Stimulated activated naive CD8-positive, alpha-beta T cell treated with anti-CD3 and anti-CD28 coated beads, Interleukin-15, amount 100 ng/mL, for 72 hours (primary cell): Measurements from ENCODE around the gene EDC3.
"Not testable (repeated sequence)": the region's sequence is repeated elsewhere in the genome, so short reads cannot be mapped to it uniquely, and the experiment has no call there.

ENCODE experiments used
- ATAC-seq: fragments of 150-1000 bp; cut with Tn5 transposase; 2 replicates; pipeline ENCODE4 v1.10.0; 2021; ENCODE audit warnings: mild to moderate bottlenecking, moderate library complexity
- DNase-seq, 2 donors: peaks; one replicate each; pipeline ENCODE4 v3.0.0; 2021 to 2022
- H3K27ac Mint-ChIP-seq, 2 donors: one replicate each; pipeline ENCODE4 v1.8.0; 2022; ENCODE audit warnings: mild to moderate bottlenecking in 2 of 2, mixed read lengths in 2 of 2, moderate library complexity in 2 of 2
- H3K27me3 Mint-ChIP-seq: one replicate; pipeline ENCODE4 v1.8.0; 2022; ENCODE audit warnings: mixed read lengths
- H3K4me1 Mint-ChIP-seq: one replicate; pipeline ENCODE4 v1.8.0; 2022; ENCODE audit warnings: mild to moderate bottlenecking, mixed read lengths
- H3K4me3 Mint-ChIP-seq, 2 donors: one replicate each; pipeline ENCODE4 v1.8.0; 2022; ENCODE audit warnings: mild to moderate bottlenecking in 2 of 2, mixed read lengths in 2 of 2, moderate library complexity in 1 of 2
- H3K9me3 Mint-ChIP-seq, 2 donors: one replicate each; pipeline ENCODE4 v1.8.0; 2022; ENCODE audit warnings: mixed read lengths in 2 of 2

EDC3 gene

DNA sequence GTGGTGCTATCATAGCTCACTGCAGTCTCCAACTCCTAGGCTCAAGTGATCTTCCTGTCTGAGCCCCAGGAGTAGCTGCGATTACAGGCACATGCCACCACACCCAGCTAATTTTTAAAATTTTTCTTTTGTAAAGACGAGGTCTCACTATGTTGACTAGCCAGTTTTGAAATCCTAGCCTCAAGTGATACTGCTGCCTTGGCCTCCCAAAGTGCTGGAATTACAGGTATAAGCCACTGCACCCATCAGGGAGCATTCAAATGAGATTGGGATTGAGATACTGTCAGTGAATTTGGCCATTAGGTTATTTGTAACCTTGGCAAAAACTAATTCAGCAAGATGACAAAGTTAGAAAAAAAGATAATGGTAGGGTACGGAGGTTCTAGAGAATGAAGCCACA, 21.7 kb downstream of the EDC3 start:
- Mint-ChIP-seq H3K27ac (no peak overlapping the region), H3K4me1 (peaks cover 15% of the 10 kb centered on the region)
- no peak for DNase-seq

GRCh38 chr15:74669627-74670026, 26.2 kb downstream of the EDC3 start:
- Mint-ChIP-seq H3K4me3 (no peak overlapping the region), H3K9me3 (no peaks in the 10 kb centered on the region), H3K27ac (no peak overlapping the region), H3K27me3 (no peaks in the 10 kb centered on the region), H3K4me1 (no peaks in the 10 kb centered on the region)
- DNase-seq (no peak), ATAC-seq (no peak)

More for the DNA sequence above, 21.7 kb downstream of the EDC3 start:
- Mint-ChIP-seq H3K9me3 (no peaks in the 10 kb centered on the region), H3K4me3 (no peak overlapping the region), H3K27me3 (no peaks in the 10 kb centered on the region)
- ATAC-seq, result no peak

GRCh38 chr15:74667975-74668374, 27.8 kb downstream of the EDC3 start:
- no peak overlapping the region for H3K27ac Mint-ChIP-seq
- H3K4me1 Mint-ChIP-seq, result peaks cover 10% of the 10 kb centered on the region
- H3K27me3 Mint-ChIP-seq, result no peaks in the 10 kb centered on the region
- H3K4me3 Mint-ChIP-seq, result no peak overlapping the region
- no peak for DNase-seq
- ATAC-seq, result no peak
- no peaks in the 10 kb centered on the region for H3K9me3 Mint-ChIP-seq

DNA sequence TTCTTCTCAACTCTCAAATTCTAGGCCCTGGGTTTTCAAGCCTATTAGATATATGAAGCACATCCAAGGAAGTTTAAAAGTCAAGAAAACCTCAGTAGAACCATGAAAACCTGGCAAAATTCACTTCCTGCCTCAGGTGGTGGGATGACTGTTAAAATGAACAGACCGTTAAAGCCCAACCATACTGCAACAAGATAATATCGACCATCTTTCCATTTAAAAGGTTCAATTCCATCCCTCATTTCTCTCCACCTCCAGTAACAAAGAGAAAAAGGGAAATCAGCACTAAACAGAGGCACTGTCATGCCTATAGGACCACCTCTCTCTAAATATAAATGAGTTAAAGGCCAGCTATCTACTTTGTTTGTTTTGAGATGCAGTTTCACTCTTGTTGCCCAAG, 31.2 kb downstream of the EDC3 start:
- H3K9me3 Mint-ChIP-seq, result no peaks in the 10 kb centered on the region

GRCh38 chr15:74664028-74664616, 31.7 kb downstream of the EDC3 start:
- Mint-ChIP-seq H3K4me1 (peaks cover 10% of the 10 kb centered on the region), H3K27me3 (no peaks in the 10 kb centered on the region), H3K9me3 (no peaks in the 10 kb centered on the region), H3K4me3 (no peak overlapping the region), H3K27ac (no peak overlapping the region)
- no peak for ATAC-seq
- DNase-seq, result no peak

More for the DNA sequence above, 31.2 kb downstream of the EDC3 start:
- Mint-ChIP-seq H3K4me3 (no peak overlapping the region), H3K27me3 (no peaks in the 10 kb centered on the region), H3K4me1 (peaks cover 10% of the 10 kb centered on the region), H3K27ac (no peak overlapping the region)
- DNase-seq (no peak), ATAC-seq (no peak)

- Mint-ChIP-seq H3K4me1 (peaks cover 10% of the 10 kb centered on the region), H3K27ac (no peak overlapping the region), H3K4me3 (no peak overlapping the region), H3K9me3 (no peaks in the 10 kb centered on the region), H3K27me3 (no peaks in the 10 kb centered on the region)
- DNase-seq, result no peak
- ATAC-seq, result no peak
Measured at GRCh38 chr15:74663303-74664027, 32.4 kb downstream of the EDC3 start.

DNA sequence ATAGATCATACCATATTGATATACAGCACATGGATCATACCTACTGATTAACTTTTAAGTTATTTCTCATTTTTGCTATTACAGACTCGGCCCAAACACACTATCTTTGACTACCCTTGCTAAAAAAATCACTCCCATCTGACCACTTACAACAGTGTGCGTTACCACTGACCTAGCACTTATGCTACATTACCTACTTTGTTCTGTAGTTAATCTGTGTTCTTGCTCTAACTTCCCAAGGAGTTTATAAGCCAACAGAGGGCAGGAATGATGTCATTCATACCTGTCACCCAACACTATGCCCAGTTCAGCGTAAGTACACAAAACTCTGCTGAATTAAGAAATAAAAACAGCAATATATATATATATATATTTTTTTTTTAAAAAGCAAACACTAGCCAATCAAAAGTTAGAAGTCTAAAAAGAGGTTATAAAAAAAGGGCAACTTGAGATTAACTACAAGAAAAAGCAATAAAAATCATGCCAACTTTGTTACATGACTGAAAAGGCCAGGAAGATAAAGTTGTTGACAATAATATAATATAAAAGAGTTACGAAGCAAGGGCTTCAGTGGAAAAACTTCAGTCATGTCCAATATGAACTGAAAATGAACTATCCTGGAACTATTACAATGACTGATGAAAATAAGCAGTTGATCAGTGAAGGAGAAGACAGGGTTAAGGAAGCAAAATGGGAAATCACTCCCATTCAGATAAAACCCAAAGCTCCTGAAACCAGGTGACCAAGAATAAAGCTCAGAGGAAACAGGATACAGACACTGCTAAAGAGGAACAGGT, 33.6 kb downstream of the EDC3 start:
- H3K4me3 Mint-ChIP-seq, result no peak overlapping the region
- DNase-seq (no peak), ATAC-seq (no peak)
- no peak overlapping the region for H3K27ac Mint-ChIP-seq
- no peaks in the 10 kb centered on the region for H3K9me3 Mint-ChIP-seq
- H3K4me1 Mint-ChIP-seq, result peaks cover 20% of the 10 kb centered on the region
- no peaks in the 10 kb centered on the region for H3K27me3 Mint-ChIP-seq

GRCh38 chr15:74661280-74661679, 34.5 kb downstream of the EDC3 start:
- not testable (repeated sequence) for H3K9me3 Mint-ChIP-seq, H3K27ac Mint-ChIP-seq, ATAC-seq, DNase-seq, H3K4me3 Mint-ChIP-seq, H3K27me3 Mint-ChIP-seq
- H3K4me1 Mint-ChIP-seq, result peaks cover 30% of the 10 kb centered on the region

GRCh38 chr15:74657846-74658245, 38.0 kb downstream of the EDC3 start:
- Mint-ChIP-seq H3K4me3 (no peak overlapping the region), H3K27me3 (no peaks in the 10 kb centered on the region), H3K4me1 (peaks cover 40% of the 10 kb centered on the region), H3K27ac (peak overlapping the region; percentile 38 to 88), H3K9me3 (no peaks in the 10 kb centered on the region)
- DNase-seq (peak in 1 of 2 donors; percentile 13), ATAC-seq (peak; percentile 52)

DNA sequence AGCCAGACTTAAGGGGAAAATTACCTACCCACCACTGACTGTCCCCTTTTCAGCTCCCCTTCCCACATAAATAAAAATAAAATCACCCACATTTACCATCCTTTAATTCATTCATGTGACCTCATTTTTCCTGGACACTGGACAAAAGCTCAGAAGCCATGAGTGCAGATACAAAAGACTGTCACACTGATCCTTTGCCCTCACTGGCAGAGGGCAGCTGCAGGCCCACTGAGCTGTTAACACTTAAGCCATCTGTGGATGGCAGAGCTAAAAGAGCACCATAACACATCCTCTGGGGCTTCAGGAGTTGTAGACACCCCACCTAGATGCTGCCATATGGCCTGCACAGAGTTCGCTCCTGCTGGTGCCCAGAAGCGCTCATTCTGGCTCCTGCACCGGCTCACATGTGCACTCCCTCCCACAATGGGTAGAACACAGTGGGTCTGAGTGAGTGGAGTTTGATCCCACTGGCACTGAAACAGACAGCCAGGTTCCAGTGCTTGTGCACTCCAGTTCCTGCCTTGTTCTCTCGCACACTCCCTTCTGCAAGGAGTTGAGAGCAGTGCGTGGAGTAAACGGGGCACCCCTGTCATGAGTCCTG, 38.8 kb downstream of the EDC3 start:
- H3K4me1 Mint-ChIP-seq, result peaks cover 40% of the 10 kb centered on the region
- H3K4me3 Mint-ChIP-seq, result no peak overlapping the region
- no peak for DNase-seq
- H3K27ac Mint-ChIP-seq, result no peak overlapping the region
- no peaks in the 10 kb centered on the region for H3K27me3 Mint-ChIP-seq
- no peaks in the 10 kb centered on the region for H3K9me3 Mint-ChIP-seq
- ATAC-seq, result no peak

- Mint-ChIP-seq H3K4me1 (peaks cover 40% of the 10 kb centered on the region), H3K9me3 (no peaks in the 10 kb centered on the region), H3K27ac (peak overlapping the region; percentile 83 to 91), H3K27me3 (no peaks in the 10 kb centered on the region), H3K4me3 (peak overlapping the region in 1 of 2 donors; percentile 12)
- DNase-seq (peak; percentile 17 to 74), ATAC-seq (peak; percentile 98)
Measured at GRCh38 chr15:74655424-74655823, 40.4 kb downstream of the EDC3 start.

GRCh38 chr15:74653426-74654102, 42.3 kb downstream of the EDC3 start:
- Mint-ChIP-seq H3K4me3 (no peak overlapping the region), H3K4me1 (peaks cover 40% of the 10 kb centered on the region), H3K27me3 (no peaks in the 10 kb centered on the region), H3K9me3 (no peaks in the 10 kb centered on the region), H3K27ac (peak overlapping the region; percentile 25 to 71)
- DNase-seq (no peak), ATAC-seq (no peak)

- ATAC-seq (no peak), DNase-seq (no peak)
- no peaks in the 10 kb centered on the region for H3K9me3 Mint-ChIP-seq
- H3K27me3 Mint-ChIP-seq, result no peaks in the 10 kb centered on the region
- no peak overlapping the region for H3K4me3 Mint-ChIP-seq
- peaks cover 20% of the 10 kb centered on the region for H3K4me1 Mint-ChIP-seq
- H3K27ac Mint-ChIP-seq, result no peak overlapping the region
Measured at GRCh38 chr15:74651242-74651741, 44.5 kb downstream of the EDC3 start.

DNA sequence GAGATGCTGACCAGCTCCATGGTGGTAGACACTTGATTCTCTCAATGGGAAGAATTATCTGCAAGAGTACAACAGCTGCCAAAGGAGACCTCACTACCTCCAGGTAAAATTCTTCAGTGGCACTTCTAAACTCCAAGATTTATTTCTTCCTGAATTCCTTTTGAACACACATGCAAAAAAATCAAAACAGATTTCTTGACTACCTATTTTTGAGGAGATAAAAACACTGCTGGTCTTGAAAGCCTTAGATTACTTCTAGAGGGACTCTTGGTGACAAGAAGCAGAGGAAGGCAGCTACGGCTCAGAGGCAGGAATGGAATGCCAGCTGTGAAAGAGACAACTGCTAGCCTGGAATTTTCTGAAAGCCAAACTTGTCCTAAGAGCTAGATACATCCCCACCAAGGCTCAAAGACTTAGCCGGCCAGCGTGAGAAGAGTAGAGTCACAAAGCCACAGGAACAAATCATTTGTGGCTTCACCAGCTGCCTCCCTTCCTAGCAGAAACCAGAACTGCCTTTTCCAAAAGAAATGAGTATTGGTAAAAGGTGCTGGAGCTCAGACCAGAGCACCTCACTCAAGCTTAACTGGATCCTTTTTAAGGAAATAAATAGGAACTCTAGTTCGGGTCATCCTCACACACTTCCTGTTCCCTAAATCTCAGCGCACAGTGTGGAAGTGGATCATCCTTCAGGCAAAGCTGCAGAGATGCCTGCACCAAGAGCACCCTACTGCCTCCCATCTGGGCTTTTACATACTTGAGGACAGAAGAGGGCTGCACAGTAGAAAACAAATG, 47.6 kb downstream of the EDC3 start:
- Mint-ChIP-seq H3K4me1 (peaks cover 4% of the 10 kb centered on the region), H3K9me3 (no peaks in the 10 kb centered on the region), H3K4me3 (no peak overlapping the region), H3K27me3 (no peaks in the 10 kb centered on the region), H3K27ac (peak overlapping the region in 1 of 2 donors; percentile 77)
- ATAC-seq, result no peak
- DNase-seq, result no peak
